ENCODE results near the gene GNAI2.
"Not testable (repeated sequence)": the region's sequence is repeated elsewhere in the genome, so short reads cannot be mapped to it uniquely, and the experiment has no call there.

The GNAI2 gene

GRCh38 chr3:50204804-50205412 is 31.1 kb upstream of the GNAI2 start, which contains the start of gene SLC38A3:
Gene SLC38A3 (plus strand): TSS chr3:50205271. CDS start chr3:50214200, 8,929 bp downstream.
- DNase-seq (ENCODE audit: low spot score), result no peak

GRCh38 chr3:50205413-50206276 is 30.4 kb upstream of the GNAI2 start:
- no peak for DNase-seq (ENCODE audit: low spot score)

DNA sequence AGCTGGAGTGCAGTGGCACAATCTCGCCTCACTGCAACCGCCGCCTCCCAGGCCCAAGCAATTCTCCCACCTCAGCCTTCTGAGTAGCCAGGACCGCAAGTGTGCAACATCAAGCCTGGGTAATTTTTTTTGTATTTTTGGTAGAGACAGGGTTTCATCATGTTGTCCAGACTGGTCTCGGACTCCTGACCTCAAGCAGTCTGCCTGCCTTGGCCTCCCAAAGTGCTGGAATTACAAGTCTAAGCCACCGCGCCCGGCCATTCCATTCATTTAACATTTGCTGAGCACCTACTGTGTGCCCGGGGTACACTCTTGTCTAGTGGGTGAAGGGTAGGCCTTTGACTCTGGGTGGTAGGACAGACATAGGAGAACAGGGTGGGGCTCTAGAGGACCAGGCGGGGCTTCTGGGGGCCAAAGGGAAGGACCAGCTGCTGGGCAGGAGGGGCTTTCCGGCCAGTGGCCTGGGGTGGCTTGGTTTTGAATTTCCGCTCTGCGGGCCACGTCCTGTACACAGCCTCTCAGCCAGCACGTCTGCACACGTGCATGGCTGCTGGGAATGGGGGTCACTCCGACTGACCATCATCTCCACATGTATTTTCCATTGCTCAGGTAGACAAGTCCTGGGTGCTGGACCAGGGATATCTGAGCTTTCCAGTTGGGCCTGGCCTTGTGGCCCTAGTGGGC is 28.5 kb upstream of the GNAI2 start:
- DNase-seq (ENCODE audit: low spot score), result no peak

- DNase-seq (ENCODE audit: low spot score), result no peak
These were observed 27.2 kb upstream of the GNAI2 start for GRCh38 chr3:50208677-50209344.

GRCh38 chr3:50210176-50210509 is 25.9 kb upstream of the GNAI2 start:
- no peak for DNase-seq (ENCODE audit: low spot score)

DNA sequence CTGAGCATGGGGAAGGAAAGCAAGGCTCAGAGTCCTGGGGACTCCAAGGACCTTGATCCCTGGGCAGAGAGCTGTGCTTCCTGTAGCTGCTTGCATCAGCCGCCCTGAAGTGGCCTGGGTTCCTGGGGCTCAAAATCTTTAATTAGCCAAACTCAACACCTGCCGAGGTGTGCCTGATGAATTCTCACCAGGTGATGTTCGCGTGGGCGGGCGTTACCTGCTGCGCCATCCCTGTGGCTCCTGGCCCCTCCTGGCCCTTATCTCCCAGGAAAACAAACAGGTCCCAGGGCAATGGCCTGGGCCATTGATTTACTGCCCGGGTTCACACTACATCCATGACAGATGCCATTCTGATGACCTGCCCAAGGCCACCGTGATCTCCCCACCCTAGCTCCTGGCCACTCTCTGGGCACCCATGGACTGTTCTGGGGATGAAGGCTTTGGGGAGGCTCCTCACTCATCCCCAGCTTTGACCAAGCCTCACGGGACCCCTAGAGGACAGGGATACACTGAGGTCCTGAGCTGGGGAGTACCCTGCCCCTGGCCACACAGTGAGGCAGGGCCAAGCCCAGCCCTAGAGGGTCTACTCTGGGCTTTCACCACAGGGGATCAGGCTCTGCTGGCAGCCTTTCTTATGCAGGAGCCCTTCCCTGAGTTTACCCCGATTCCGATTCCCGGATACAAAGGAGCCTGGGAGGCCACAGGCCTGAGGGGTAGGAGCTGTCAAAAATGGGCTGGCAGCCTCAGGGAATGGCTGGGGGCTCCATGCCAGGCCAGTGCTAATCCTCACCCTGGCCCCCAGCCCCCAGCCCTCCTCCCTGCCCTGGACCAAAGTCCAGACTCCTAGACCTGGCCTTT is 25.3 kb upstream of the GNAI2 start:
- DNase-seq (ENCODE audit: low spot score), result no peak

DNA sequence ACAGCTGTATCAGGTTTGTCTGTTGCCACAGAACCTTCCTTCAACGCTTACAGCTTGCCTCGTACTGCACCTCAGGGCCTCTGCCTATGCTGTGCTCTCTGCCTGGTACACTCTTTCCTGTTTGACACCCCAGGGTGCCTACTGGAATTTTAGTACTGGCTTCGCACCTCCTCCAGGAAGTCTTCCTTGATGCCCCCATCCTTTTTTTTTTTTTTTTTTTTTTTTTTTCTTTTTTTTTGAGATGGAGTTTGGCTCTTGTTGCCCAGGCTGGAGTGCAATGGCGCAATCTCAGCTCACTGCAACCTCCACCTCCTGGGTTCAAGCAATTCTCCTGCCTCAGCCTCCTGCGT is 24.7 kb upstream of the GNAI2 start:
- DNase-seq (ENCODE audit: low spot score), result not testable (repeated sequence)

DNA sequence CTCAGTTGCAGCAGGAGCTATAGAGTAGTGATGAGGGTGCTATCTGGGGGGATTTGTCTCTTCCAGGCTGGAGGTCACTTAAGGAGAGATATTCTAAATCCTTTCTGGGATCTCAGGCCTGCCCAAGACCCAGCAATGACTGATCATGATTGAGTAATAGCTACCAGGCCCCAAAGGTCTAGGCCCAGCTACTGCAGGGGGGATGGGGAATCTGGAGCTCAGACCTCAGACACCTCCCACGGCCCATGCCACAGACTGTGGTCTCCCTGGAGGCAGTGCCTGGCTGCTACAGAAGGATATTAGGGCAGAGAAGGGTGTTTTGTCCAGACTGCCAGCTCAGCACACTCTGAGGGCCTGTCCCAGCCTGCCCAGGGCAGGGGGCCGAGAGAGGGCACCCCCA is 24.1 kb upstream of the GNAI2 start:
- DNase-seq (ENCODE audit: low spot score), result no peak

DNA sequence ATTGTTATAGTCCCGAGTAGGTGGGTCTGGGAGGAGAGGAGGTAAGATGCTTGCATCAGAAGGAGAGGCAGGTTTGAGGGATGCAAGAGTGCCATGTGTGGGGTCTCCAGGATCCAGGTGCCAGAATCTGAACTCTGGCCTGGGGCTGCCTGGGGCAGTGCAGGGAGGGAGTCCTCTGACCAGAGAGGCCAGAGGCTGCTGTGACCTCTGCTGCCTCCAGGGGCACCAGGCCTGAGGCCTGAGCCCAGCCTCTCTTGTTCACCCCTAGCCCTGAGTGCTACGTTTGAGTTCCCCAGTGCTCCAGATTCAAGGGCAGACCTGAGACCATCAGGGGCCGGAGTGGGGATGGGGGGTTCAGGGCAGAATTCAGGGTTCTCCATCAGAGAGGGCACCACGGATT is 23.5 kb upstream of the GNAI2 start:
- no peak for DNase-seq (ENCODE audit: low spot score)

- no peak for DNase-seq (ENCODE audit: low spot score)
These were observed 23.0 kb upstream of the GNAI2 start for GRCh38 chr3:50212971-50213370.

DNA sequence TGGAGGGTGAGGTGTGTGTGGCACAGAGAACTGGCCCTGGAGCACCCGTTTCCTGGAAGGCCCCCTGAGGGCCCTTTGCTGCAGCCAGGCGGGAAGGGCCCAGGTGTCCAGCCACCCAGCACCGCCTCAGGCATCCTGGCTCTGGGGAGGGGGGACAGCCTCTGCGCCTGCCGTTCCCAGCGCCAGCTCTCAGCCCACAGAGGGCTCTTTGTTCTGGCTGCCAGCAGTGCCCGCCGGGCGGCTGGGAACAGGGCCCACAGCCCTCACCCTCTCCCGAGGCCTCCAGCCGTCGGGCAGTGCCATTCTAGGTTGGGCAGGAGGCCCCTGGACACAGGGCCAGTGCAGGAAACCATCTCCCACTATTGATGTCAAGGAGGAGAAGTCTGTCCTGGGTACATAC is 22.6 kb upstream of the GNAI2 start:
- no peak for DNase-seq (ENCODE audit: low spot score)

GRCh38 chr3:50214824-50215223 is 21.2 kb upstream of the GNAI2 start:
- DNase-seq (ENCODE audit: low spot score), result no peak

DNA sequence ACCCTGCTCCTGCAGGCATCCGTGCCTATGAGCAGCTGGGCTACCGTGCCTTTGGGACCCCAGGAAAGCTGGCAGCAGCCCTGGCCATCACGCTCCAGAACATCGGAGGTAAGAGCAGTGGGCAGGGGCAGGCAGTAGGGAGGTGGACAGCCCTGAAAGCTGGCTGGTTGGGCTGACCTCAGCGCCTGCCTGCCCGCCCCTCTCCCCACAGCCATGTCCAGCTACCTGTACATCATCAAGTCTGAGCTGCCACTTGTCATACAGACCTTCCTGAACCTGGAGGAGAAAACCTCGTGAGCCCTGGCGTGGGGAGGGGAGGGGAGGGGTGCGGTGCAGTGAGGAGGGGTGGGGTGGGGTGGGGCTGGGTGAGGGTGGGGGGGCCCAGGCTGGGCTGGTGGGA is 20.5 kb upstream of the GNAI2 start:
- DNase-seq (ENCODE audit: low spot score), result no peak

DNA sequence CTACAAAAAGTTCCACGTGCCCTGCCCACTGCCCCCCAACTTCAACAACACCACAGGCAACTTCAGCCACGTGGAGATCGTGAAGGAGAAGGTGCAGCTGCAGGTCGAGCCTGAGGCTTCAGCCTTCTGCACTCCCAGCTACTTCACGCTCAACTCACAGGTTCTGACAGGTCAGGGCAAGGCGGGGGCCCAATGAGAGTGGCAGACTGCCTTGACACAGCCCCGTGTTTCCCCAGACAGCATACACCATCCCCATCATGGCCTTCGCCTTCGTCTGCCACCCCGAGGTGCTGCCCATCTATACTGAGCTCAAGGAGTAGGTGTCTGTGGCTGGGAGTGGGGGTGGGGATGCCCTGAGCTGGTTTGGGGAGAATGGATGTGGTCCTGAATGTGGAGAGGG is 18.3 kb upstream of the GNAI2 start:
- DNase-seq (ENCODE audit: low spot score), result no peak

DNA sequence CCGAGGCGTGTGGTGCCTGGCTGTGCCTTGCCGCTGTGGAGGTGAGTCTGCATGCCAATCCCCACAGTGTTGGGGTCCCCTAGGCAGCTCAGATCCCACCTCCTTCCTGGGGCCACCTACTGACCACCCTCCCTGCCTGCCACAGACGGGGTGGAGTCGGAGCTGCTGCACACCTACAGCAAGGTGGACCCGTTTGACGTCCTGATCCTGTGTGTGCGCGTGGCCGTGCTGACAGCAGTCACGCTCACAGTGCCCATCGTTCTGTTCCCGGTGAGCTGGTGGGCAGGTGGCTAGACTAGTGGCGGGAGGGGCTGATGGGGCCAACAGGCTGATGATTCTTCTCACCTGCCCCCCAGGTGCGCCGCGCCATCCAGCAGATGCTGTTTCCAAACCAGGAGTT is 17.6 kb upstream of the GNAI2 start:
- DNase-seq (ENCODE audit: low spot score), result no peak

GRCh38 chr3:50219285-50219684 is 16.7 kb upstream of the GNAI2 start:
- DNase-seq (ENCODE audit: low spot score), result no peak

GRCh38 chr3:50220109-50220508 is 15.9 kb upstream of the GNAI2 start:
- no peak for DNase-seq (ENCODE audit: low spot score)

DNA sequence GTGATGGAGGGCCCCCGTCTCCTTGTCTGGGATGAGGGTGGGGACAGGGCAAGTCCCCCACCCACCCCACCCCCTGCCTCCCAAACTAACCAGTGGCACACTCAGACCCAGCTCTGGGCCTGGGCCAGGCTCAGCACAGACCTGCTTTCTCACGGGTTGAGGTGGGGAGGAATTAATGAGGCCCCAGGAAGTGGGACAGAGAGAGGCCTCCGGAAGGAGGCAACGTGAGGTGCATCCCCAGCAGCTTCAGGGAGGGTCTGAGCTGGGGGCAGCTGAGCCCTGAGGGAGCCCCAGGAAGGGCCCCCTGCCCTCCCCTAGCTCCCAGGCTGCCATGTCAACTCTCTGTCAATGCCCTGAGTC is 15.0 kb upstream of the GNAI2 start:
- DNase-seq (ENCODE audit: low spot score), result no peak

- no peak for DNase-seq (ENCODE audit: low spot score)
These were observed 14.4 kb upstream of the GNAI2 start for GRCh38 chr3:50221411-50222168.

DNA sequence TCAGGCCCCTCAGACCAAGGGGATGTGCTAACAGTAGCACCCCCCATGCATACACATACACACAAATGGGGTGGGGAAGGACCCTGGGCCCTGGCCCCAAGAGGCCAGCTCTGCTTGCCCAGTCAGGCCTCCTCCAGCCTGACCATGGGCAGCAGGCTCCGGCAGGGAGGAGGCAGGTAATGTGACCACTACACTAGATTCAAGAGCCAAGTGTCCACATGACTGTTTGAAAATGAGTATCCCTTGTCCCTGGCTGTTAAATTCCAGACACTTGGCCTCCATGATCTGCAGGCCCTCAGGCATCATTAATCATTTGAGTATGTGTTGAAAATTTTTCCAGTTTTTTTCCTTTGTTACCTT is 13.9 kb upstream of the GNAI2 start:
- DNase-seq (ENCODE audit: low spot score), result no peak

- DNase-seq (ENCODE audit: low spot score), result no peak
These were observed 11.4 kb upstream of the GNAI2 start for GRCh38 chr3:50224639-50225038.

Measured in LoVo (cell line).